ENCODE results near the gene CDH22.

DNA sequence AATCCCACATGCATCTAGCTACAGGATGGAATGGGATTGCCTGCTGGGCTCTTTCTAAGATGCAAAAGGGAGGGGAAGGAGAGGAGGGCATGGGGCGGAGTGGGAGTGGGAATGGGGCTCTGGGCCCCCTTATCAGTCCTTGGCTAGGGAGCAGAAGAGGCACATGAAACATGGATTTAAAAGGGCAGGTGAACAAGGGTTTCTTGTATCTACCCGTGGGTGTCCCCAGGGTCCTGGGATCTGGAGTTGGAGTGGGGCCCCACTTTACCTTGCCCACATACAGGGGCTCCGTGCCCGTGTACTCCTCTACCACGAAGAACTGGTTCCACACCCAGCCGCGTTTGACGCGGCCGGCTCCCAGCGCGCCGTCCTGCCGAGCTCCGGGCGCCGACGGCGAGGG is 57.5 kb downstream of the CDH22 start:
- TF ChIP-seq, protein P1, sequence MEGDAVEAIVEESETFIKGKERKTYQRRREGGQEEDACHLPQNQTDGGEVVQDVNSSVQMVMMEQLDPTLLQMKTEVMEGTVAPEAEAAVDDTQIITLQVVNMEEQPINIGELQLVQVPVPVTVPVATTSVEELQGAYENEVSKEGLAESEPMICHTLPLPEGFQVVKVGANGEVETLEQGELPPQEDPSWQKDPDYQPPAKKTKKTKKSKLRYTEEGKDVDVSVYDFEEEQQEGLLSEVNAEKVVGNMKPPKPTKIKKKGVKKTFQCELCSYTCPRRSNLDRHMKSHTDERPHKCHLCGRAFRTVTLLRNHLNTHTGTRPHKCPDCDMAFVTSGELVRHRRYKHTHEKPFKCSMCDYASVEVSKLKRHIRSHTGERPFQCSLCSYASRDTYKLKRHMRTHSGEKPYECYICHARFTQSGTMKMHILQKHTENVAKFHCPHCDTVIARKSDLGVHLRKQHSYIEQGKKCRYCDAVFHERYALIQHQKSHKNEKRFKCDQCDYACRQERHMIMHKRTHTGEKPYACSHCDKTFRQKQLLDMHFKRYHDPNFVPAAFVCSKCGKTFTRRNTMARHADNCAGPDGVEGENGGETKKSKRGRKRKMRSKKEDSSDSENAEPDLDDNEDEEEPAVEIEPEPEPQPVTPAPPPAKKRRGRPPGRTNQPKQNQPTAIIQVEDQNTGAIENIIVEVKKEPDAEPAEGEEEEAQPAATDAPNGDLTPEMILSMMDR (IDR thresholded peaks at IDR 0.05; ENCODE audit: low read depth, low read length) = no peak
- TF ChIP-seq EZH2phosphoT487 (IDR thresholded peaks at IDR 0.05; ENCODE audit: low read depth) = no peak
